CD4-positive, CD25-positive, alpha-beta regulatory T cell (primary cell): ENCODE data around the gene PRRX1. TPM values are rescaled to one million over a fixed set of nuclear protein-coding genes. Genes with fewer than 3 reads are reported as not detected.

Source experiments
- ATAC-seq, 2 donors: fragments of 150-1000 bp; cut with Tn5 transposase; one replicate each; pipeline ENCODE4 v1.10.0; 2021; ENCODE audit warnings: low read depth in 2 of 2, moderate number of reproducible peaks in 2 of 2, moderate library complexity in 1 of 2
- DNase-seq, 3 donors: peaks; one replicate each; pipeline versions ENCODE4 v3.0.0 to v3.0.0-alpha.2; 2012 to 2022; ENCODE audit warnings: mixed read lengths in 1 of 3
- H3K27ac ChIP-seq: one replicate; pipeline ENCODE4 v1.7.0; 2013; ENCODE audit warnings: mild to moderate bottlenecking, low read length; ENCODE audit not compliant: insufficient read depth, poor library complexity, severe bottlenecking
- H3K27me3 ChIP-seq: one replicate; pipeline ENCODE4 v1.7.0; 2013; ENCODE audit warnings: low read length; ENCODE audit not compliant: control insufficient read depth, insufficient read depth
- H3K36me3 ChIP-seq: one replicate; pipeline ENCODE4 v1.7.0; 2013; ENCODE audit warnings: mild to moderate bottlenecking, low read length, moderate library complexity; ENCODE audit not compliant: control insufficient read depth, insufficient read depth
- H3K4me1 ChIP-seq: 2 replicates; pipeline ENCODE4 v1.7.0; 2013; ENCODE audit warnings: mild to moderate bottlenecking, low read length; ENCODE audit not compliant: insufficient read depth, control insufficient read depth, poor library complexity, severe bottlenecking
- H3K4me3 ChIP-seq: one replicate; pipeline ENCODE4 v1.7.0; 2013; ENCODE audit warnings: low read depth, mild to moderate bottlenecking, low read length, moderate library complexity
- H3K9me3 ChIP-seq, 2 experiments: 1 replicate in 1 of 2; 2 replicates in 1 of 2; pipeline ENCODE4 v1.7.0; 2013; ENCODE audit warnings: low read length in 2 of 2, mild to moderate bottlenecking in 1 of 2, moderate library complexity in 1 of 2; ENCODE audit not compliant: control insufficient read depth in 2 of 2
- H3K27ac Mint-ChIP-seq, 3 donors: one replicate each; pipeline ENCODE4 v1.8.0; 2020 to 2022; ENCODE audit warnings: mild to moderate bottlenecking in 3 of 3, mixed read lengths in 3 of 3, moderate library complexity in 2 of 3
- H3K27me3 Mint-ChIP-seq: one replicate; pipeline ENCODE4 v1.8.0; 2022; ENCODE audit warnings: mild to moderate bottlenecking, mixed read lengths
- H3K36me3 Mint-ChIP-seq: one replicate; pipeline ENCODE4 v1.8.0; 2020; ENCODE audit warnings: mixed read lengths
- H3K4me1 Mint-ChIP-seq, 4 donors: one replicate each; pipeline ENCODE4 v1.8.0; 2020 to 2022; ENCODE audit warnings: mixed read lengths in 4 of 4, mild to moderate bottlenecking in 1 of 4
- H3K4me3 Mint-ChIP-seq, 4 donors: one replicate each; pipeline ENCODE4 v1.8.0; 2020 to 2022; ENCODE audit warnings: mild to moderate bottlenecking in 4 of 4, mixed read lengths in 4 of 4, moderate library complexity in 3 of 4
- H3K9me3 Mint-ChIP-seq, 7 donors: one replicate each; pipeline ENCODE4 v1.8.0; 2020 to 2022; ENCODE audit warnings: mixed read lengths in 7 of 7, mild to moderate bottlenecking in 3 of 7, moderate library complexity in 2 of 7
- polyA plus RNA-seq, 4 donors: library from polyadenylated mRNA; unstranded; fragments of 300-500 nt; fragmentation: Illumina TruSeq; gene quantifications; one replicate each; pipeline ENCODE4 v1.2.3, GENCODE V29; 2021
- total RNA-seq: library from RNA; stranded (reverse); gene quantifications from one replicate; pipeline ENCODE4 v1.2.3, GENCODE V29; 2022

The PRRX1 gene
- total and polyA plus RNA-seq, 5 donors from 2014 or later, result 0.11 to 1.3 TPM; not detected in 3

DNA sequence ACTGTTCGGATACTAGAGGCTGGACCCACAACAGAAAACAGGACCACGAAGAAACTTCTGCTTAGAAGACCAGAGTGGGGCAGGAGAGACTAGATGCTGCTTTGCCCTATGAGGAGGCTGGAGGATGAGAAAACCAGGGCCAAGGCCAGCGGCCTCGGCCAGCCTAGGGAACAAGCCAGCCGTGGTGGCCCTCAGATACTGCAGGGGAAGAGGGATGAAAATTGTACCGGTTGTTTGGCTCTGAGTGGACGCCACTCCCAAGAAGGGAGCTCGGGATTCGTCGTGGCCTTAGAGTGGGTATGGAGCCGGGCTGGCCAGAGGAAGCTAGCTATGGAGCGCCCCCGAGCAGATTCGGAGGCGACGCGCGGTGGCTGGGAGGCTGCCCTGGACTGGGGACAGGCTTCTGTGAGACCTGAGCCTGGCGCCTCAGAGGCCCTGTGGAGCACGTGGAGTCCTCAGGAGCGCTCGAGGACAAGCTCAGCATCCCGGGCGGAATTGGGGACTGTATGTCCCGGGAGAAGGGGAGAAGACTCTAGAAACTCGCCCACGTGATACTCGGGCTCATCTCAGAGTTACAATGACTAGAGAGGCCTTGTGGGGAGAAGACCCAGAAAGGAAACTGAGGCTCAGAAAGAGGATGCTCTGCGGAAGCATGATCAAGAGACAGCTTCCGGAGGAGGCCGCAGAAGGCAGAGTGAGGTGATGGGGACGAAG is 2.8 kb downstream of the PRRX1 start:
- ATAC-seq, result no peak
- peaks cover 0 to 36% (median 13%) of the 10 kb centered on the region in 4 donors for H3K4me1 Mint-ChIP-seq

GRCh38 chr1:170668209-170669106 is 4.5 kb downstream of the PRRX1 start:
- H3K36me3 Mint-ChIP-seq, result peaks cover 5% of the 10 kb centered on the region

More for the DNA sequence above, 2.8 kb downstream of the PRRX1 start:
- peaks cover 5% of the 10 kb centered on the region for H3K36me3 Mint-ChIP-seq
- H3K4me1 ChIP-seq, result no peaks in the 10 kb centered on the region
- peaks cover 50% of the 10 kb centered on the region for H3K27me3 ChIP-seq
- H3K4me3 Mint-ChIP-seq, result peak overlapping the region in 1 of 4 donors; percentile 46
- DNase-seq, result no peak
- H3K9me3 ChIP-seq, result no peaks in the 10 kb centered on the region
- H3K27ac ChIP-seq, result no peak overlapping the region
- no peak overlapping the region for H3K27ac Mint-ChIP-seq
- H3K36me3 ChIP-seq, result no peaks in the 10 kb centered on the region
- H3K9me3 Mint-ChIP-seq, result peaks cover 0 to 9% (median 2%) of the 10 kb centered on the region in 7 donors
- no peak overlapping the region for H3K4me3 ChIP-seq
- H3K27me3 Mint-ChIP-seq, result peaks cover 100% of the 10 kb centered on the region

DNA sequence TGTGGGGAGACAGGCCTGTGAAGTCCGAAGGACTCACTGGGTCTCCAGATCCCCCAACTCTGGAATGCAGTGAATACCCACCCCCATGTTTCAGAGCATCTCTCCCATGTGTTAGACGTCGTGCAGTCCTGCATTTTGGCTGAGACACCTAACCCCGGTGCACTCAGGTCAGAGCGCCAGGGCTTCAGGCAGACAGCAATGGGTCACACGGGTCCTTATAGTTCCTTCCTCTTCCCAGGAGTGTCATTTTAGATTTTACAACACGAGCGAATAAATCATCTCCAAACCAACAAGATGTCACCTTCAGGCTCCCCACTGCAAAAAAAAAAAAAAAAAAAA is 5.1 kb downstream of the PRRX1 start:
- H3K4me1 ChIP-seq, result no peaks in the 10 kb centered on the region
- Mint-ChIP-seq H3K27ac (no peak overlapping the region), H3K9me3 (peaks cover 0 to 9% (median 2%) of the 10 kb centered on the region in 7 donors), H3K27me3 (peaks cover 100% of the 10 kb centered on the region), H3K4me1 (peaks cover 0 to 29% (median 12%) of the 10 kb centered on the region in 4 donors), H3K36me3 (peaks cover 5% of the 10 kb centered on the region), H3K4me3 (no peak overlapping the region)
- no peak for DNase-seq
- H3K9me3 ChIP-seq, result no peaks in the 10 kb centered on the region
- H3K4me3 ChIP-seq, result no peak overlapping the region
- ATAC-seq, result no peak
- no peak overlapping the region for H3K27ac ChIP-seq
- no peaks in the 10 kb centered on the region for H3K36me3 ChIP-seq
- H3K27me3 ChIP-seq, result peaks cover 58% of the 10 kb centered on the region

More at GRCh38 chr1:170668209-170669106, 4.5 kb downstream of the PRRX1 start:
- peaks cover 0 to 9% (median 2%) of the 10 kb centered on the region in 7 donors for H3K9me3 Mint-ChIP-seq
- H3K9me3 ChIP-seq, result no peaks in the 10 kb centered on the region
- peak overlapping the region in 1 of 4 donors; percentile 24 for H3K4me3 Mint-ChIP-seq
- no peaks in the 10 kb centered on the region for H3K36me3 ChIP-seq
- DNase-seq, result no peak
- H3K27ac ChIP-seq, result no peak overlapping the region
- peaks cover 100% of the 10 kb centered on the region for H3K27me3 Mint-ChIP-seq
- no peak overlapping the region for H3K4me3 ChIP-seq
- peaks cover 55% of the 10 kb centered on the region for H3K27me3 ChIP-seq
- H3K27ac Mint-ChIP-seq, result no peak overlapping the region
- H3K4me1 Mint-ChIP-seq, result peaks cover 0 to 29% (median 13%) of the 10 kb centered on the region in 4 donors
- ATAC-seq, result no peak
- H3K4me1 ChIP-seq, result no peaks in the 10 kb centered on the region

DNA sequence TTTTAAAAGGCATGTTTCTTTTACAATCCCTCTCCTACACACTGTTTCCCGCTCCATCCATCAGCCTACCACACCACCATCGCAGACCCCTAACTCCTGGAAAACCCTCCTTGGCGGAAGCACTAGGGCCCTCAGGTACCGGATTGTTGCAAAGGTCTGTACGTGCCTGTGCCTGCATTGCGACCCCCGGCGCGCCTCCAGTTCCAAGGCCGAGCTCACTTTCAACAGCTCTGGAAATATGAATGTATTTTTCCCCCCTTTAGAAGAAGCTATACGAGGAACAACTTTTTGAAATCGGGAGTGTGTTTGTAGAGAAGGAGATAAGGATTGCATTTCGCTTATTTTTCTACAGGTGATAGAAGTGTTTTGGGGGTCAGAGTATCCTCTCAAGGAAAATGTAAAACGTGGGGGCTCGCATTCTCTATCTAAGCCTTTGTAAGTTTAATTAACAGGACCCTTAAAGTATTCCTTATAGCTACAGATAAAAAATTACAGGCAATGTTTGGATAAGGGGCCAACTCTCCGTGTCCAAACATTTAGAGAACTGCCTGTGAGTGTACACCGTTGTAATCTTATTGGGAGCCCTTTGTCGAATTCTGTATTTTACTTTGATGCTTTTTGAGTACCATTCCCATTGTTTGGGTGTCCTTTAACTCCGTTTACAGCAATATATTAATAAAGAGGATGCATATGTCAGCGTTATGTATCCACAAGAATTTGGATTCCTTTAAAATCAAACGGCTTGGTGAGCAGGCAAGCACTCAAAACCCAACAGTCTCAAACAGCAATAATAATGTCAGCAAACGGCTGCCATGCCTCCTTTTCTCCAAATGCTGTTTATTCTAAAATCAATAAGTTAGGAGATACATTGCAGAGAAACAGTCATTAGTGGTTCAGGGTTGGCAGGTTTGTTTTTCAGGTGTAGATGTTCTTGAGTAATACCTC is 5.9 kb downstream of the PRRX1 start:
- no peak overlapping the region for H3K4me3 ChIP-seq
- Mint-ChIP-seq H3K9me3 (peaks cover 0 to 9% (median 2%) of the 10 kb centered on the region in 7 donors), H3K27me3 (peaks cover 95% of the 10 kb centered on the region), H3K4me1 (peaks cover 0 to 29% (median 15%) of the 10 kb centered on the region in 4 donors), H3K27ac (no peak overlapping the region), H3K36me3 (peaks cover 5% of the 10 kb centered on the region), H3K4me3 (peak overlapping the region in 1 of 4 donors; percentile 51)
- H3K4me1 ChIP-seq, result no peaks in the 10 kb centered on the region
- H3K27ac ChIP-seq, result no peak overlapping the region
- DNase-seq, result no peak
- H3K27me3 ChIP-seq, result peaks cover 60% of the 10 kb centered on the region
- no peak for ATAC-seq
- H3K9me3 ChIP-seq, result no peaks in the 10 kb centered on the region
- no peaks in the 10 kb centered on the region for H3K36me3 ChIP-seq

- Histone ChIP-seq H3K4me1 (no peaks in the 10 kb centered on the region), H3K9me3 (no peaks in the 10 kb centered on the region), H3K27me3 (peaks cover 62% of the 10 kb centered on the region), H3K36me3 (no peaks in the 10 kb centered on the region), H3K27ac (no peak overlapping the region), H3K4me3 (no peak overlapping the region)
- peaks cover 0 to 9% (median 2%) of the 10 kb centered on the region in 7 donors for H3K9me3 Mint-ChIP-seq
- no peak overlapping the region for H3K4me3 Mint-ChIP-seq
- H3K27ac Mint-ChIP-seq, result no peak overlapping the region
- peaks cover 0 to 24% (median 10%) of the 10 kb centered on the region in 4 donors for H3K4me1 Mint-ChIP-seq
- no peak for ATAC-seq
- peaks cover 84% of the 10 kb centered on the region for H3K27me3 Mint-ChIP-seq
- peak in 1 of 3 donors; percentile 30 for DNase-seq
- peaks cover 5% of the 10 kb centered on the region for H3K36me3 Mint-ChIP-seq
Observed at GRCh38 chr1:170670802-170671628, 7.1 kb downstream of the PRRX1 start.

GRCh38 chr1:170671629-170671963 is 7.7 kb downstream of the PRRX1 start:
- H3K4me3 ChIP-seq, result no peak overlapping the region
- no peak overlapping the region for H3K27ac ChIP-seq
- no peaks in the 10 kb centered on the region for H3K4me1 ChIP-seq
- peaks cover 84% of the 10 kb centered on the region for H3K27me3 Mint-ChIP-seq
- DNase-seq (no peak), ATAC-seq (no peak)
- H3K27ac Mint-ChIP-seq, result no peak overlapping the region
- H3K36me3 Mint-ChIP-seq, result peaks cover 5% of the 10 kb centered on the region
- peaks cover 0 to 7% (median 2%) of the 10 kb centered on the region in 7 donors for H3K9me3 Mint-ChIP-seq
- H3K27me3 ChIP-seq, result peaks cover 59% of the 10 kb centered on the region
- H3K4me1 Mint-ChIP-seq, result peaks cover 0 to 22% (median 10%) of the 10 kb centered on the region in 4 donors
- no peak overlapping the region for H3K4me3 Mint-ChIP-seq
- H3K36me3 ChIP-seq, result no peaks in the 10 kb centered on the region
- H3K9me3 ChIP-seq, result no peaks in the 10 kb centered on the region
